ENCODE measurements around the gene CPLX1. TPM values are rescaled to one million over a fixed set of nuclear protein-coding genes. Genes with fewer than 3 reads are reported as not detected.

The CPLX1 gene
- not detected for polyA plus RNA-seq

GRCh38 chr4:825971-826330 is at the start of gene CPLX1:
CPLX1 (minus strand) TSS chr4:826129; CDS start chr4:824522, 1,607 bp downstream.
- Mint-ChIP-seq H3K36me3 (peaks cover 0 to 4% (median 0%) of the 10 kb centered on the region in 3 donors), H3K9me3 (peaks cover 0 to 6% (median 0%) of the 10 kb centered on the region in 6 donors), H3K27ac (no peak within 1 kb of the TSS), H3K4me1 (peaks cover 2 to 7% of the 10 kb centered on the region in 2 donors), H3K27me3 (ENCODE audit: low read depth in 3 of 3) (peaks cover 10 to 22% (median 17%) of the 10 kb centered on the region in 3 donors), H3K4me3 (peak within 1 kb of the TSS in 1 of 5 donors; percentile 20)
- no peak for DNase-seq

- peaks cover 20 to 45% (median 30%) of the 10 kb centered on the region in 3 donors for H3K36me3 Mint-ChIP-seq
These were observed 49.3 kb upstream of the CPLX1 start for GRCh38 chr4:874971-875817.

GRCh38 chr4:874056-874455 is 48.1 kb upstream of the CPLX1 start:
- Mint-ChIP-seq H3K36me3 (peaks cover 21 to 43% (median 23%) of the 10 kb centered on the region in 3 donors), H3K9me3 (no peaks in the 10 kb centered on the region), H3K27ac (peak overlapping the region in 3 of 6 donors; percentile 29 to 63 (median 31)), H3K4me3 (no peak overlapping the region), H3K4me1 (peaks cover 9 to 11% of the 10 kb centered on the region in 2 donors), H3K27me3 (ENCODE audit: low read depth in 3 of 3) (peaks cover 4 to 10% (median 6%) of the 10 kb centered on the region in 3 donors)
- no peak for DNase-seq

More at GRCh38 chr4:874971-875817, 49.3 kb upstream of the CPLX1 start:
- Mint-ChIP-seq H3K4me3 (no peak overlapping the region), H3K27me3 (ENCODE audit: low read depth in 3 of 3) (peaks cover 4 to 10% (median 10%) of the 10 kb centered on the region in 3 donors), H3K9me3 (no peaks in the 10 kb centered on the region), H3K4me1 (peaks cover 17 to 20% of the 10 kb centered on the region in 2 donors), H3K27ac (peak overlapping the region in 2 of 6 donors; percentile 40 to 45)
- DNase-seq, result no peak

- peaks cover 3 to 10% (median 5%) of the 10 kb centered on the region in 3 donors for H3K27me3 Mint-ChIP-seq (ENCODE audit: low read depth in 3 of 3)
- H3K36me3 Mint-ChIP-seq, result peaks cover 21 to 37% (median 23%) of the 10 kb centered on the region in 3 donors
- no peaks in the 10 kb centered on the region for H3K4me1 Mint-ChIP-seq
- DNase-seq, result no peak
- no peaks in the 10 kb centered on the region for H3K9me3 Mint-ChIP-seq
- no peak overlapping the region for H3K27ac Mint-ChIP-seq
- no peak overlapping the region for H3K4me3 Mint-ChIP-seq
These were observed 46.5 kb upstream of the CPLX1 start for GRCh38 chr4:872241-872981.

GRCh38 chr4:871484-871883 is 45.6 kb upstream of the CPLX1 start:
- no peak overlapping the region for H3K27ac Mint-ChIP-seq
- peaks cover 18 to 32% (median 21%) of the 10 kb centered on the region in 3 donors for H3K36me3 Mint-ChIP-seq
- H3K27me3 Mint-ChIP-seq (ENCODE audit: low read depth in 3 of 3), result peaks cover 3 to 9% (median 5%) of the 10 kb centered on the region in 3 donors
- H3K4me1 Mint-ChIP-seq, result no peaks in the 10 kb centered on the region
- H3K4me3 Mint-ChIP-seq, result no peak overlapping the region
- DNase-seq, result no peak
- no peaks in the 10 kb centered on the region for H3K9me3 Mint-ChIP-seq

DNA sequence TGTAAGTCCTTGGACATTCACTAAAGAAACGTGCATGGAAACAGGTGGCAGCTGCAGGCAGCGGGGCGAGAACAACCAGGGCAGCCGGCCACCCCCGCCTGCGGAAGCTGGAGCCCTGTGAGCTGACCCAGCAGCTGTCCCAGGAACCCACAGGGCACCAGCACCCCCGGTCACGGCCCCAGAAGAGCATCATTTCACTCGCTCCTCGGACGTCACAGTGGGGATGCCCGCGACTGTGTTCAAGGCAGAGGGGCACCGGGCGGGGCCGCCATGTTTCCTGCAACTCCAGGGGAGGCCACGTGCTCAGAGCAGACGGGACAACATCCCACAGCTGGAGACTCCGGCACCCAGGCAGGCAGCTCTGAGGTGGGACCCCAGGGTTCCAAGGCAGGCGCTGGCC is 45.0 kb upstream of the CPLX1 start:
- Mint-ChIP-seq H3K4me3 (no peak overlapping the region), H3K9me3 (no peaks in the 10 kb centered on the region), H3K27ac (no peak overlapping the region), H3K27me3 (ENCODE audit: low read depth in 3 of 3) (peaks cover 3 to 9% (median 7%) of the 10 kb centered on the region in 3 donors), H3K36me3 (peaks cover 18 to 32% (median 21%) of the 10 kb centered on the region in 3 donors), H3K4me1 (no peaks in the 10 kb centered on the region)
- DNase-seq, result no peak

GRCh38 chr4:869776-870175 is 43.8 kb upstream of the CPLX1 start:
- Mint-ChIP-seq H3K4me3 (no peak overlapping the region), H3K36me3 (peaks cover 15 to 27% (median 17%) of the 10 kb centered on the region in 3 donors), H3K9me3 (no peaks in the 10 kb centered on the region), H3K27ac (peak overlapping the region in 1 of 6 donors; percentile 25), H3K4me1 (no peaks in the 10 kb centered on the region), H3K27me3 (ENCODE audit: low read depth in 3 of 3) (peaks cover 5 to 7% (median 7%) of the 10 kb centered on the region in 3 donors)
- DNase-seq, result no peak

DNA sequence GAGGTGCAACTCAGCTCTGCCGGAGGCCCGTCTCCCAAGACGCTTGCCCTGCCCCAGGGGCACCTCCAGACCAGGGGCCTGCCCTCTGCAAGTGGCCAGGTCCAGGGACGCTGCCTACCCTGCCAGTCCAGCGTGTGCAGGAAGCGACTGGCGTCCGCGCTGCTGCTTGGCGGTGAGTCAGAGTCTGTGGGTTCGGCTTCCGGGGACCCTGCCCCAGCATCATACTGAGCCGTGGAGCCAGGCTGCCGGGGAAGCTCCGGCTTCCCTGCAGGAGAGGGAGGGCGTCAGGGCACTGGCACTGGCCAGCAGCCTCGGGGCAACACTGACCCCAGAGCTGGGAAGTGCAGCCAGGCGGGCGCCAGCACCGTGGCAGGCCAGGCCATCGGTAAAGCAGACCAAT is 42.5 kb upstream of the CPLX1 start:
- no peaks in the 10 kb centered on the region for H3K9me3 Mint-ChIP-seq
- no peak overlapping the region for H3K27ac Mint-ChIP-seq
- no peaks in the 10 kb centered on the region for H3K4me1 Mint-ChIP-seq
- H3K27me3 Mint-ChIP-seq (ENCODE audit: low read depth in 3 of 3), result peaks cover 3 to 5% (median 4%) of the 10 kb centered on the region in 3 donors
- peaks cover 5 to 16% (median 7%) of the 10 kb centered on the region in 3 donors for H3K36me3 Mint-ChIP-seq
- no peak for DNase-seq
- H3K4me3 Mint-ChIP-seq, result no peak overlapping the region

DNA sequence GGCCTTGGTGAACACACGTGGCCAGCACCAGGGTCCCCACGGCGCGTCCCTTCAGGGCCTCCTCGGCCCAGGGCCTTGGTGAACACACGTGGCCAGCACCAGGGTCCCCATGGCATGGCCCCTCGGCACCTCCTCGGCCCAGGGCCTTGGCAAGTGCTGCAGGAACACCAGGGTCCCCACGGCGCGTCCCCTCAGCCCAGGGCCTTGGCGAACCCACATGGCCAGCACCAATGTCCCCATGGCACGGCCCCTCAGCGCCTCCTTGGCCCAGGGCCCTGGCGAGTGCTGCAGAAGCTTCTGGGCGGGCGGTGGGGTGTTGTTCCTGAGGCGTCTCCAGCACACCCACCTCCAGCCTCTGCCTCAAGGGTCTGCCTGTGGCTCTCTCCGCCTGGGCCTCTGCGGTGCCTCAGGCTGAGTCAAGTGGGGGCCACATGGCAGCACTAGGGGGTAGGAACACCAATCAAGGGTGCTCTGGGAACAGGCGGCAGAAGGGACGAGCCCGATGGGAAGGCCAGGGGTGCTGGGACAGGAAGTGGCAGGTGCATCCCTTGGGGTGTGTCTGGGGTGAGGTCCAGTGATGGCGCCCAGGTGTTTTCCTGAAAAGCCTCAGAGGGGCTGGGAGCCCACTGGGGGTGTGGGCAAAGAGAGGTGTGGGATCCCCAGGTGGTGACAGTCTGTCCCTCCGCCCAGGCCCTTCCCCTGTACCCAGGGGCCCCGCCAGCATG is 41.8 kb upstream of the CPLX1 start:
- Mint-ChIP-seq H3K4me3 (no peak overlapping the region), H3K27me3 (ENCODE audit: low read depth in 3 of 3) (peaks cover 3 to 5% (median 4%) of the 10 kb centered on the region in 3 donors), H3K9me3 (no peaks in the 10 kb centered on the region), H3K27ac (no peak overlapping the region), H3K36me3 (peaks cover 12 to 20% (median 13%) of the 10 kb centered on the region in 3 donors), H3K4me1 (no peaks in the 10 kb centered on the region)
- no peak for DNase-seq

GRCh38 chr4:866761-867390 is 40.9 kb upstream of the CPLX1 start:
- no peak overlapping the region for H3K4me3 Mint-ChIP-seq
- no peaks in the 10 kb centered on the region for H3K4me1 Mint-ChIP-seq
- no peaks in the 10 kb centered on the region for H3K9me3 Mint-ChIP-seq
- H3K36me3 Mint-ChIP-seq, result peaks cover 12 to 25% (median 15%) of the 10 kb centered on the region in 3 donors
- no peak for DNase-seq
- peaks cover 3 to 5% (median 4%) of the 10 kb centered on the region in 3 donors for H3K27me3 Mint-ChIP-seq (ENCODE audit: low read depth in 3 of 3)
- no peak overlapping the region for H3K27ac Mint-ChIP-seq

- H3K4me3 Mint-ChIP-seq, result no peak overlapping the region
- H3K27me3 Mint-ChIP-seq (ENCODE audit: low read depth in 3 of 3), result peaks cover 3 to 5% (median 5%) of the 10 kb centered on the region in 3 donors
- H3K4me1 Mint-ChIP-seq, result no peaks in the 10 kb centered on the region
- no peak for DNase-seq
- H3K36me3 Mint-ChIP-seq, result peaks cover 12 to 29% (median 19%) of the 10 kb centered on the region in 3 donors
- H3K9me3 Mint-ChIP-seq, result no peaks in the 10 kb centered on the region
- H3K27ac Mint-ChIP-seq, result no peak overlapping the region
These were observed 40.3 kb upstream of the CPLX1 start for GRCh38 chr4:866068-866760.

- Mint-ChIP-seq H3K4me3 (no peak overlapping the region), H3K9me3 (no peaks in the 10 kb centered on the region), H3K27me3 (ENCODE audit: low read depth in 3 of 3) (peaks cover 5 to 7% (median 5%) of the 10 kb centered on the region in 3 donors), H3K27ac (no peak overlapping the region), H3K36me3 (peaks cover 15 to 34% (median 23%) of the 10 kb centered on the region in 3 donors), H3K4me1 (peaks cover 0 to 2% of the 10 kb centered on the region in 2 donors)
- DNase-seq, result no peak
These were observed 39.6 kb upstream of the CPLX1 start for GRCh38 chr4:865572-865971.

All from immature natural killer cell (primary cell).